Ishikawa (cell line): ENCODE results near the gene IQGAP1.

ENCODE experiments used
- CEBPB ChIP-seq: IDR thresholded peaks from 2 replicates; pipeline ENCODE4 v1.6.1; 2012
- CREB1 ChIP-seq: IDR thresholded peaks from 2 replicates; pipeline ENCODE4 v1.6.1; 2012; ENCODE audit warnings: low read depth
- EGR1 ChIP-seq: IDR thresholded peaks from 2 replicates; pipeline ENCODE4 v1.6.1; 2012
- EP300 ChIP-seq: IDR thresholded peaks from 2 replicates; pipeline ENCODE4 v1.6.1; 2012; ENCODE audit warnings: borderline replicate concordance
- FOXM1 ChIP-seq: IDR thresholded peaks from 2 replicates; pipeline ENCODE4 v1.6.1; 2012; ENCODE audit warnings: low read depth, borderline replicate concordance
- MAX ChIP-seq: IDR thresholded peaks from 2 replicates; pipeline ENCODE4 v1.6.1; 2012
- NFIC ChIP-seq: IDR thresholded peaks from 2 replicates; pipeline ENCODE4 v1.6.1; 2012
- RAD21 ChIP-seq: IDR thresholded peaks from 2 replicates; pipeline ENCODE4 v1.6.1; 2012; ENCODE audit warnings: low read depth
- REST ChIP-seq: IDR thresholded peaks from 2 replicates; pipeline ENCODE4 v1.6.1; 2012; ENCODE audit warnings: low read depth, mild to moderate bottlenecking
- TAF1 ChIP-seq: IDR thresholded peaks from 2 replicates; pipeline ENCODE4 v1.6.1; 2012; ENCODE audit warnings: low read depth, mild to moderate bottlenecking
- TCF12 ChIP-seq: IDR thresholded peaks from 2 replicates; pipeline ENCODE4 v1.6.1; 2012; ENCODE audit warnings: low read depth
- TEAD4 ChIP-seq: IDR thresholded peaks from 2 replicates; pipeline ENCODE4 v1.6.1; 2012
- YY1 ChIP-seq: IDR thresholded peaks from 2 replicates; pipeline ENCODE4 v1.6.1; 2012; ENCODE audit warnings: low read depth
- ZBTB7A ChIP-seq: IDR thresholded peaks from 2 replicates; pipeline ENCODE4 v1.6.1; 2012; ENCODE audit warnings: low read depth
- TF ChIP-seq, protein P1 (sequence below): IDR thresholded peaks from 2 replicates; pipeline ENCODE4 v1.6.1; 2012

IQGAP1 gene

DNA sequence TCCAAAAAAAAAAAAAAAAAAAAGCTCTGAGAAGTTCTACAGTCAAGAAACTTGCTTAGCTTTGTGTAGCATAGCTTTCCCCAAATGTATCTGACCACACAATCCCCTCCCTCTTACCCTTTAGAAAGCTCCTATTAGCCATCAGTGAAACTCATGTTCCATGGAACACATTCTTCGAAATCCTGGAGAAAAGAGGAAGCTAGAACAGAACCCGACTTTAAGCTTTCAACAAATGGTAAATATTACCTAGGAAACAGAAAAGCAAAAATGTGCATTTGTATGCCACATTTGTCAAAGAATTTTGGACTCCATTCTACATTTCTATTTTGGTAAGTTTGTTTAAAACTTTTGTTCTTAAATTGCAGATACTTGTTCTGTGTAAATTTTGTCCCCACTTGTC lies 124.2 kb downstream of the IQGAP1 start:
- no peak for TF ChIP-seq TCF12
- TF ChIP-seq TEAD4, result no peak
- TF ChIP-seq CEBPB, result no peak
- TF ChIP-seq, protein P1, sequence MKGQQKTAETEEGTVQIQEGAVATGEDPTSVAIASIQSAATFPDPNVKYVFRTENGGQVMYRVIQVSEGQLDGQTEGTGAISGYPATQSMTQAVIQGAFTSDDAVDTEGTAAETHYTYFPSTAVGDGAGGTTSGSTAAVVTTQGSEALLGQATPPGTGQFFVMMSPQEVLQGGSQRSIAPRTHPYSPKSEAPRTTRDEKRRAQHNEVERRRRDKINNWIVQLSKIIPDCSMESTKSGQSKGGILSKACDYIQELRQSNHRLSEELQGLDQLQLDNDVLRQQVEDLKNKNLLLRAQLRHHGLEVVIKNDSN, result no peak
- no peak for TF ChIP-seq TAF1
- TF ChIP-seq RAD21, result no peak
- TF ChIP-seq FOXM1, result no peak
- TF ChIP-seq MAX, result no peak

GRCh38 chr15:90512981-90513380 lies 124.9 kb downstream of the IQGAP1 start:
- TF ChIP-seq NFIC (no peak), TCF12 (no peak), YY1 (no peak), RAD21 (no peak), CEBPB (no peak), EP300 (no peak), TAF1 (no peak), FOXM1 (no peak), EGR1 (no peak), CREB1 (no peak), MAX (no peak), TEAD4 (no peak), REST (no peak), ZBTB7A (no peak)
- TF ChIP-seq, protein P1, result no peak

DNA sequence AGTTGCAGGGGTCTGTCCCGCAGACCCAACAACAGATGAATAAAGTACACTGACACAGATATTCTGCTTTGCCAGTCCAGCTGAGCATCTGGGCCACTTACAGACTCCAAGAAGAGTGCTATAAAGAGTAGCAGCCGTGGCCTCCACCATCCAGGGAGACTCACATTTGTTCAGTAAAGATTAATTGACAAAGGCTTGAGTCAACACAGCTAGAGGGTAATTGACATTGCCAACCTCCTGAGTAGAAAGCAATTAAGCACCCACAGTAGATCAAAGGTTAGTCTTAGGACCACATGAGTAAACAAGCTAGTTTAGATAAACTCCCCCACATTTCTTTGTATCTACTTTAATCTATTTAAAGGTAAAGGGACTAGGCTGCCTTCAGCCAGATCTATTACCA lies 125.4 kb downstream of the IQGAP1 start:
- TF ChIP-seq EP300, result no peak
- TF ChIP-seq ZBTB7A, result no peak

DNA sequence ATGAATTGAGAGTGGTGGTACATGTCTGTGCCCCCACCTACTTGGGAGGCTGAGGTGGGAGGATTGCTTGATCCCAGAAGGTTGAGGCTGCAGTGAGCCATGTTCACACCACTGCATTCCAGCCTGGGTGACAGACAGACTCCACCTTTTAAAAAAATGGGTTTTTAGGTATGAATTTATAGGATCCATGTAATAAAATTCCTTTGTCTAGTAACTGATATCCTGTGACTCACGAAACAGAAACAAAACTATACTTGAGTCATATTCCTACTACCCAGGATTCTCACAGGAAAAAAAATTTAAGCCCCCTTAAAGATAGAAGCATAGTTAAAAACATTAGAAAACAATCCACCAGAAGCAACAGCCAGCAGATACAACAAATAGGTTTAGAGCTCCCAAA lies 131.6 kb downstream of the IQGAP1 start:
- TF ChIP-seq TEAD4 (no peak), FOXM1 (no peak), NFIC (no peak), EGR1 (no peak), RAD21 (no peak), MAX (no peak), CEBPB (no peak), TAF1 (no peak), CREB1 (no peak), YY1 (no peak), TCF12 (no peak), EP300 (no peak), REST (no peak), ZBTB7A (no peak)
- TF ChIP-seq, protein P1, result no peak

- TF ChIP-seq NFIC, result no peak
- TF ChIP-seq CREB1, result no peak
- TF ChIP-seq TAF1, result no peak
- no peak for TF ChIP-seq FOXM1
- no peak for TF ChIP-seq MAX
- TF ChIP-seq YY1, result no peak
- TF ChIP-seq TEAD4, result no peak
- TF ChIP-seq, protein P1, result no peak
- no peak for TF ChIP-seq ZBTB7A
- no peak for TF ChIP-seq EP300
- TF ChIP-seq REST, result no peak
- no peak for TF ChIP-seq EGR1
- TF ChIP-seq RAD21, result no peak
- TF ChIP-seq TCF12, result no peak
- no peak for TF ChIP-seq CEBPB
Observed at GRCh38 chr15:90520365-90520764, 132.3 kb downstream of the IQGAP1 start.
